Ureter (tissue), 1 donor: ENCODE data around the gene FAM120B. TPM values are rescaled to one million over a fixed set of nuclear protein-coding genes. Genes with fewer than 3 reads are reported as not detected.
"Not testable (repeated sequence)": the region's sequence is repeated elsewhere in the genome, so short reads cannot be mapped to it uniquely, and the experiment has no call there.

Experiments
- DNase-seq: peaks from one replicate; pipeline ENCODE4 v3.0.0-alpha.2; 2020; ENCODE audit warnings: low spot score
- total RNA-seq: library from RNA; stranded (reverse); gene quantifications from one replicate; pipeline ENCODE4 v1.2.4, GENCODE V29; 2023
- donor health status: DM: yes; HTN: yes; CAD: no.

FAM120B gene
- total RNA-seq, 1 donor from 2014 or later = 54.5 TPM

DNA sequence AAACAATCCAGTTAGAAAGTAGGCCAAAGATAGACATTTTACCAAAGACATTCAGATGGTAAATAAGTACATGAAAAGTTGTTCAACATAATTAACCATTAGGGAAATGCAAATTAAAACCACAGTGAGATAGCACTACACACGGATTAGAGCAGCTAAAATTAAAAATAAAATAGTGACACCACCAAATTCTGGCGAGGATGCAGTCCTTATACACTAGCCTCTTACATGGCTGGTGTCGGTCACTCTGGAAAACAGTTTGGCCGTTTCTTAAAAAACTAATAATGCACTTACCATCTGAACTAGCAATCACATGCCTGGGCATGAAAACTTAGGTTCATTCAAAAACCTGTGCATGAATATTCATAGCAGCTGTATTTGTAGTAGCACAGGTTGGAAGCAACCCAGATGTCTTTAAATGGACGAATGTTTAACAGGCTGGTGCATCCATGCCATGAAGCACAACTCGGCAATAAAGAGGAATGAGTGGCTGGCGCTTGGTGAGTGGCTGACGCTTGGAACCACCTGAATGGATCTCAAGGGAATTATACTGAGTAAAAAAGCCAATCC, 77.0 kb downstream of the FAM120B start:
- no peak for DNase-seq

DNA sequence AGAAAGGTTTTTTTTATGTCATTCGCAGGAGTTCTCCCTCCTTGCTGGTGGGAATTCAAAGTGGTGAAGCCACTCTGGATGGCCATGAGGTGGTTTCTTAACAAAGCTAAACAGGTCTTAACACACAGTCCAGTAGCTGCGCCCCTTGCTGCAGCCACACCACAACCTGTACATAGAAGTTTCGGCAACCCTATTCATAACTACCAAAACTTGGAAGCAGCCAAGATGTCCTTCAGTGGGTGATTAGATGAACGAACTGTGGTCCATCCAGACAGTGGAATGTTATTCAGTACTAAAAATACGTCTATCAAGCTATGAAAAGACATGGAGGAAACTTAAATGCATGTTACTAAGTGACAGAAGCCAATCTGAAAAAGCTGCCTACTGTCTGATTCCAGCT, 78.9 kb downstream of the FAM120B start:
- DNase-seq = no peak

DNA sequence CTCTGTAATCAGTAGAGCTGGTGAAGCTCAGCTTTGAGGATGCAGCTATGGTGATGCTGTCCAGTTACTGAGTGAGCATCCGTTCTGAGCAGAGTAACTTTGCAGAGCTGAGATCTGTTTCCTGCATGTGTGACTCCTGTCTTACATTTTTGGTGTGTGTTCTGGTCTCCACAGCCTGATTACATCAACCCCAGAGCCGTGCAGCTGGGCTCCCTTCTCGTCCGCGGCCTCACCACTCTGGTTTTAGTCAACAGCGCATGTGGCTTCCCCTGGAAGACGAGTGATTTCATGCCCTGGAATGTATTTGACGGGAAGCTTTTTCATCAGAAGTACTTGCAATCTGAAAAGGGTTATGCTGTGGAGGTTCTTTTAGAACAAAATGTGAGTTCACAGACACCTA, 81.6 kb downstream of the FAM120B start:
- no peak for DNase-seq

DNA sequence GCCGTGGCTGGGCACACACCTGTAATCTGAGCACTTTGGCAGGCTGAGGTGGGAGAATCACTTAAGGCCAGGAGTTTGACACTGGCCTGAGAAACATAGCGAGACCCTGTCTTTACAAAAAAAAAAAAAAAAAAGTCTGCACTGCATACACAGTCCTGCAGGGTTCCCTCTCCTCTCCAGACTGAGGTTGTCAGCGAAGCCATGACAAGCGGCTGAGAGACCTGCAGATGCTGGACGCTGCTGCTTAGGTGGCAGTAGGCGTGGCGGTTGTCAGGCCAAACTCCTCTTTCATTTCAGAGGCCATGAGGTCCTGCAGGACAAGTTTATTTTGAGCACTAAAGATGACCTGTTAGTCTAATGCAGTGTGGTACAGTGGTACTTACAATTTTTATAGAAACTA, 86.5 kb downstream of the FAM120B start:
- no peak for DNase-seq

DNA sequence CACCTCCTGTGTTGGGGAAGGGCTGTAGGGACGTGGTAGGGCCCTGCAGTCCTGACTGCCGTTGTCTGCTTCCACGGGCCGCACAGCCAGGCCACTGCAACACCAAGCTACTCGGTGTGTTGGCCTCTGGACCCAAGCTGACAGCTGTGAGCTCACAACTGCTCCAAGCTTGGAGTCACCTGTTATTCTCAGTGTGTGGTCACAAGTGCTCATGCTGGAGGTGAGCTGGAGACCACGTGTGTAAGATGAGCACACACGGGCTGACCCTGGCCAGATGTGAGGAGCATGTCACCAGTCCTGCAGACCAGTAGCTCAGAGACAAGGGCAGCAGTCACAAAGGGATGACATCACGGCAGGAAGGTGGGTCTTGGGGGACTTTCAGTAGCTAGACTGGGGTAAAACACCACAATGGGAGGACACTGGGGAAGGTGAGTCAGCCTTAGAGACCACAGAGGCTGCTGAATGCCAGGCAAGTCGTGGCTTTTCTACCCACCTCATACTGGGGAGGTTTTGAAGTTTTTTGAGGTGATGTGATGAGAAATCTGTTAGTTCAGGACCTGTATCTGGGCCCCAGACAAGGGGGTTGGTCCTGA, 87.3 kb downstream of the FAM120B start:
- no peak for DNase-seq

DNA sequence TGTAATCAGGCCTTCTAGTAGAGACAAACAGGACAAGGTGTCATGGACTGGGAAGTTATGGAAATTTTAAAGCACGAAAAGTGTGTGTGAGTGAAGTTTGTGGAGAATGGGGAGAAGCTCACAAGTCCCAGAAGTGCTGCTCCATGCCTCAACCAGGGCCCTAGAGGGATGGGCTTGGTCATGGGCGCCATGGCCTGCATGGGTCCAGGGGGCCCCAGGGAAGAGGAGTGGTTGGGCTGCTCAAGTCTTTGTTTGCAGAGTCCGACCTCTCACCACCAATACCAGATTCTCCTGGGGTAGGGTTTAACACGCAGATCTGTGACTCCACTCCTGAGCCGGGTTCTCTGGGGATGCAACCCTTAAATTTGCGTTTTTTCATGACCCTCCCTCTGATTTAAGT, 88.4 kb downstream of the FAM120B start:
- DNase-seq = no peak

DNA sequence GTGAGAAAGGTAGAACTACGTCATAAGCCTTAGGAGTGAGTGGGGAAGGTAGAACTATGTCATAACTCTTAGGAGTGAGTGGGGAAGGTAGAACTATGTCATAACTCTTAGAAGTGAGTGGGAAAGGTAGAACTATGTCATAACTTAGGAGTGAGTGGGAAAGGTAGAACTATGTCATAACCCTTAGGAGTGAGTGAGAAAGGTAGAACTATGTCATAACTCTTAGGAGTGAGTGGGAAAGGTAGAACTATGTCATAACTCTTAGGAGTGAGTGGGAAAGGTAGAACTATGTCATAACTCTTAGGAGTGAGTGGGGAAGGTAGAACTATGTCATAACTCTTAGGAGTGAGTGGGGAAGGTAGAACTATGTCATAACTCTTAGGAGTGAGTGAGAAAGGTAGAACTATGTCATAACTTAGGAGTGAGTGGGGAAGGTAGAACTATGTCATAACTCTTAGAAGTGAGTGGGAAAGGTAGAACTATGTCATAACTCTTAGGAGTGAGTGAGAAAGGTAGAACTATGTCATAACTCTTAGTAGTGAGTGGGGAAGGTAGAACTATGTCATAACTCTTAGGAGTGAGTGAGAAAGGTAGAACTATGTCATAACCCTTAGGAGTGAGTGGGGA, 92.3 kb downstream of the FAM120B start:
- DNase-seq = not testable (repeated sequence)

DNA sequence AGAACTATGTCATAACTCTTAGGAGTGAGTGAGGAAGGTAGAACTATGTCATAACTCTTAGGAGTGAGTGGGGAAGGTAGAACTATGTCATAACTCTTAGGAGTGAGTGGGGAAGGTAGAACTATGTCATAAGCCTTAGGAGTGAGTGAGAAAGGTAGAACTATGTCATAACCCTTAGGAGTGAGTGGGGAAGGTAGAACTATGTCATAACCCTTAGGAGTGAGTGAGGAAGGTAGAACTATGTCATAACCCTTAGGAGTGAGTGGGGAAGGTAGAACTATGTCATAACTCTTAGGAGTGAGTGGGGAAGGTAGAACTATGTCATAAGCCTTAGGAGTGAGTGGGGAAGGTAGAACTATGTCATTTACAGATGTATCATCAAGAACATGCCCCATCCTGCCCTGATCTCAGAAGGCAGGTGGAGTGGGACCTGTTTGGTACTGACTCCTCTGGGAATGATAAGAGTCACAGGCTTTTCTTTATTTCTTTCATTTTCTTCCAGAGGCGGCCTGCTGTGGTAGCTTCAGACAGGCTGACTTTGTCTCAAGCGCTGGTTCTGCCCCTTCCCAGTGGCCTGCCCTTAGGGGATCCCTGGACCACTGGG, 93.5 kb downstream of the FAM120B start:
- DNase-seq = not testable (repeated sequence)

DNA sequence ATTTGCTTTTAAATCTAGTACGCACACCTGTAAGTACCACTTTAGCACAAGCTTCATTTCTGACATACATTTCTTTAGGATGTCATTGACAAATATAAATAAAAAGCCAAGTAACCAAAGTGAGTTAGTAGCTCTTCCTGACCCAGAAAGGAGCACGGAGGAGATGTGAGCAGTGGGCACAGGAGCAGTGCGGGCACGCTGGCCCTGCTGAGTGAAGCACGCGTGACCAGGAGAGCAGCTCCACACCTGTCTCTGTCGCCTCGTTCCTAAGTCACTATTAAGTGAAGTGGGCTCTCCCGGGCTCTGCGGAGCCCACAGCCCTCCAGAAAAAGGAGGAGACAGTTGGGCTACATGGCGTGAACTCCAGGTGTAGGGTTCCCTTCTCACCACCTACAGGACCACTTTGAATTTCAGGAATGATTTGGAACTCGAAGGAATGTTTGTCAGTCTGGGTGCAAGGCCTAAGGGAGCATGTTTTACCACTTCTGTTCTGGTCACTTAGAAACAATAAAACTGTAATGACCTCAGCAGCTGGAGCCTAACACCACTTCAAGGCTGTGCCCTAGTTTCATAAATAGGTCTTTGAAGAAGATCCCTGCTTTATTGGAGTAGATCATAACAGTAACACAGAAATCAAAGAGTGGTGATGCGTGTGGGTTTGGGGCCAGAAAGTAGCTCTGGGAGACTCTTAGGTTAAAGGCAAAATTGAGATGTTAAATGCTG, 95.9 kb downstream of the FAM120B start:
- DNase-seq = no peak

DNA sequence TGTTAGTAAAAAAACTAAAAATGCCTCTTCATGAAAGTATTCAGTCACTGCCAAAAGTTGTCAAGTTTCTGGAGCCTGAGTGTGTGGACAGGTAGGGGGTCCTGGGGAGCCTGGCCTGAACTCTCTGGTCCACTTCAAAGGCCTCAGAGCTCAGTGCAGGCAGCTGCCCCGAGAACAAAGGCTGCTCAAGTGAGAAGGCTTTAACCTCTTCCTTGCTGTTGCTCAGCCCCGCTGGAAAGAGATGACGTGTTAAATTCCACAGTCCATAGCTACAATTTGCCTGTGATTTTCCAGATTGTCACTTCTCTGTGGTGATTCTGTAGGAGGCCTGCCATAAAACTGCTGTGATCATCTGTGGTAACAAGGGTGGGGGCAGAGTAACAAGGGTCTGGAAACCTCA, 96.9 kb downstream of the FAM120B start:
- no peak for DNase-seq

DNA sequence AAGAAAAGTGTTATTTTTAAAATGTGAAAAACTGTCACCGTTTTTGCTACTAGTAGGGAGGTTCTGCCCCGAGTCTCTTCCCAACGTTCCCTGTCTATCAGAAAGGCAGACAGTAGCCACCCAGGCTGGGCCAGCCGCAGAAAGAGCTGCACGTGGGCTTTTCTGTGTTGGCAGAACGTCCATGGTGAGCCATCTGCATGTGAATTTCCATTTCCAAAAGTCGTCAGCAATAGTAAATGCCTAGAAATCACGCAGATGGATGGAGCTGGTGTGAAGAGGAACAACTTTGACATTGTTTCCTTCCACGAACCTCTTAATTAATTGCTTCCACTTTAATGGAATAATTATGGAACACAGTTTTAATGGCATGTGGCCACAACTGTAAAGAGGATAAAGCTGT, 97.5 kb downstream of the FAM120B start:
- no peak for DNase-seq

DNA sequence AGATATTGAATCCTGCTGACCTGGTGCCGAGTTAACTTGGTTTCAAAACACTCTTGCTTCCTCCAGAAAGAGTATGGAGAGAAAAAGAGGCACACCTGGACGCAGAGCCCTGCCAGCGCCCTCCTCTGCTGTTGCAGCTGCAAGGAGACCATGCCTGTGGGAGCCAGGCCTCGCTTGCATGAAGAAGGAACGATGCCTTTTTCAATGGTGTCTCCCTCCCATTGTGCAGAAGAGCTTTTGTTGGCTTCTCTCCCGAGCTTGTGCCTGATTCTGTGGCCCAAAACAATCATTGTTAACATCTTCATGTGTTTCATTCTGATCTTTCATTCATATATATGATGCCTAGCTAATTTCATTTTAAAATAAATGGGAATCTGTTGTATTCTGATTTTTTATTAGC, 98.1 kb downstream of the FAM120B start:
- no peak for DNase-seq

DNA sequence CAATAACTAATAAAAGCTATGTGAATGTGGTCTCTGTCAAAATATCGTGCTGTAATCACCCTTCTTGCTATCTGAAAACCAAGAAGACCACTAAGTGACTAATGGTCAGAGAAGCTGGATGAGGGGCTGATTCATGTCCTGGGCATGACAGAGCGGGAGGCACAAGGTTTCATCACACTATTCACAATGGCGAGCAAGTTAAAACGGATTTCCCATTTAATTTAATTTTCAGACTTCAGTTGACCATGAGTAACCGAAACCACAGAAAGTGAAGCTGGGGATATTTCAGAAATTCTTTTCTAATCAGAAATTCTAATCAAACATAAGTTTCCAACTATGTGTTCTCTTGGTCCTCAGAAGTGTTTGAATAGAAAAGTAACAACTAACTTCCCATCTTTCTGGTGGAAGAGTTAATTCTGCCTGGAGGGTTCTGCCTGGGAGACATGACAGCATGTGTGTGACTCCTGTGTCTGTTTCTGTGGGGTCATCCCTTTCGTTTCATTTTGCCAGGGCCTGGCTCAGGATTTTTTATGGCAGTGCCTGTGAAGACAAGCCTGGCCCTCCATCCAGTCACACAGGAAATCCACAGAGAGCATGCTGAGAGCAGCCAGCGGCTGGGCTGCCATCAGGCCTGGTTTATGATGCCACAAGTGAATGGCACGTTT, 98.9 kb downstream of the FAM120B start:
- no peak for DNase-seq

DNA sequence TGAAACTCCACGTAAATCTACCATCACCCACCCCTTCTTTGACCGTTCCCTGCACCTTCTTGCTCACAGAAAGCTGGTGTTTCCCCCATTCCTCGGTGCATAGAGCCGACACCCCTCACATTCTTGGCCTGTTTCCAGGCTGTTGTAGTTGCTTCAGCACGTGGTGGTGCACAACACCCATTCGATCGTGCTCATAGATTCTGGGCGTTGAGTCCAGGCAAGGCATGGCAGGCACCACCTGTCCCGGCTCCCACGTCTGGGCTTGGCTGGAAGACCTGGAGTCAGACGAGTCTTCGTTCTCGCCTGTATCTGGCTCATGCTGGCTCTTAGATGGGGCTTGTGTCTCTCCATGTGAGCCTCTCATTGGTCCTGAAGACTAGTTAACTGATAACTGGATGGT, 100.6 kb downstream of the FAM120B start:
- DNase-seq = no peak

DNA sequence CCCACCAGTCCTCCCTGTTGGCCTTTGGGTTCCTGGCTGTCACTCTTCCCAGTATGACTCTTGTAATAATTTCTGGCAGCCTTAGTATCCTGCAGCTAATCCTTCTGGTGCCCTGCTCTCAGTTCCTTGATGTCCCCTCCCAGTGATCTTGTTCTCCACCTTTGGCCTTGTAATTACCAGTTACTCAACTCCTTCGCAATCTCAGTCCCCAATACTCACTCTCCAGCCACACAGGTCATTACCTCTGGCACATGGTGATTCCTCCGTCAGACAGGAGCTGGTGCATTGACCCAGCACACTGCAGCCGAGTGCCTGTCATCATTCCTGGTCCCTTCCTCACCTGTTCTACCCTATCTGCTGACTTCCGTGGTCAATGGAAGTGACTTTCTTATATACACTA, 101.4 kb downstream of the FAM120B start:
- DNase-seq = no peak

DNA sequence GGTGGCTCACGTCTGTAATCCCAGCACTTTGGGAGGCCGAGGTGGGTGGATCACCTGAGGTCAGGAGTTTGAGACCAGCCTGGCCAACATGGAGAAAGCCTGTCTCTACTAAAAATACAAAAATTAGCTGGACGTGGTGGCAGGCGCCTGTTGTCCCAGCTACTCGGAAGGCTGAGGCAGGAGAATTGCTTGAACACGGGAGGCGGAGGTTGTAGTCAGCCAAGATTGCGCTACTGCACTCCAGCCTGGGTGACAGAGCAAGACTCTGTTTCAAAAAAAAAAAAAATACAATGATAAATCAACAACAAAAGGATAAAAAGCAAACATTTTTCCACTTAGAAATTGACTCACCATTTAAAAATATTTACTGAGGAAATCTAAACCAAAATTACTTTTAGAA, 103.2 kb downstream of the FAM120B start:
- DNase-seq = not testable (repeated sequence)

DNA sequence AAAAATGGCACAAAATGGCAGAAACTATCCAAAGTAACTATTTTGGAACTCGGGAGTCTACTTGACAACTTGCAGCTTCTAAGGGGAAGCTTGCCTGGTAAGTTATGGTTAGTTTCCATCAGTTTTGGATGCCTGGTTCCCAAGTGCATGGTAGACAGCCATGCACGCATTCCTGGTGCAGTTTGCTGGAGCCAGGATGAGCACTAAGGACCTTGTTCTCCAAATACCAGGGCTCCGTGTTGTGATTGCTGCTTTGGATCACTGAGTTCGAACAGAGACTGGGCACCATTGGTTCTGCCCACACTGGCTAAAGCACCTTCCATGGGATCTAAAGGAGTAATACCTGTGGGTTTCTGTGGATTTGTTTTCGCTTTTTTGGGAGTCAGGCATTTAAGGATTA, 103.7 kb downstream of the FAM120B start:
- no peak for DNase-seq

DNA sequence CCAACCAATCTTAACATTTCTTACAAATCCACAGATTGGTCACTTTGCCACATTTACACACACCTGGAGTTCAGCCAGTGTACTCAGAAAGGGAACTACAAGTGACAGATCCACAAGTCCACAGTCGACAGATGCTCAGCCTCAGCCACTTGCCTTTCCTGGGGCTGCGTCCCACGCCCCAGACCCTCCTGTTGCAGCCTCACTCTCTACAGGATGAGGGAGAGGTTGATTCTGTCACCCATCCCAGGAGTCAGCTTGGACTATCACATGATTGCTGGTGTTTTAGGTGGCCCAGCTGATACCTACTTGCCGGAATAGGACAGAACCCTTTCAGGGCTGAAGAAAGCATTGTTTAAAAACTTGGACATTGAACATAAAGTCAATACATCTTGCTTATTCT, 108.8 kb downstream of the FAM120B start:
- no peak for DNase-seq

DNA sequence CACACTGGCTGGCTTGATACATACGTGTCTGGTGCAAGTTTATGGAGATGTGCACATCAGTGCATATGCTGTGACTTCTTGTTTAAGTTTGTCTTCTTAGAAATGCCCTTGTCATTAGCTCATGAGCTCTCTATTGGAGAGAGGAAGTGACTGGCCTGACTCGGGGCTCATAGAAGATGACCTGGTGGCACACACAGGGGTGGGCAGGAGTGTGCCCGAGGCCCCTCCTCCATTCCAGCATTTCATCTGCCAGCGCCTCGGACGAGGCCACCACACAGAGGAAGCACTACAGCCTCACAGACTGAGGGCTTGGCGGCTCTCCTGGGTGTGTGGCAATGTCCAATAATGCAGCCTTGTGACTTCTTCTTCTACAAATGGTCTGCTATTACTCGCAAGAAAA, 109.7 kb downstream of the FAM120B start:
- DNase-seq = no peak

DNA sequence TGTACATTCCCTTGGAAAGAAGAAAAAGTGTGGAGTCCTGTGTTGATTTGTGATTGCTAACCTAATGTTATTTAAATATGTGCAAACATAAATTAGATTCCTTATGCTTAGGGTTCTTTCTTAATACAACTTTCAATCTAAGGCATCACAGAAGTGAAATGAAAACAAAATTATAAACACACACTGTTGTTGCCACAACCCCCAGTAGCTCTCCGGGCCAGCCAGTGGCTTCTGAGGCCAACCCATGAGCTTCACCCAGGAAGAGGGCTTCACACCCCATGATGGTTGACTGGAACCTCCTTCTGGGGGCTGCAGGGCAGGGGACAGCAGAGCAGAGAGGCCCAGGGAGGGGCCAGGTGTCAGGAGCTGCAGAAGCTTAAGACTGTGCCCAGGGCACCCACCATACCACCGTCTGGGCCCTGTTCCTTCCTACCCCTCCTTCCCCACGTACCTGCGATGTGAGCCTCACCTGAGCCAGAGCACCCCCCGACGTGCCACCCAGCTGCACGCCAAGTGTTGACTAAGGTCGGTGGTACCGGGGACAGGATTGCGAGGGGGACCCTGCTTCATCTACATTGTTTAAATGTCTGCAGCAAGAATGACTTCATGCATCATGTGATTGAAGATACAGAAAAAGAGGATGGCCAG, 110.5 kb downstream of the FAM120B start:
- DNase-seq = no peak

DNA sequence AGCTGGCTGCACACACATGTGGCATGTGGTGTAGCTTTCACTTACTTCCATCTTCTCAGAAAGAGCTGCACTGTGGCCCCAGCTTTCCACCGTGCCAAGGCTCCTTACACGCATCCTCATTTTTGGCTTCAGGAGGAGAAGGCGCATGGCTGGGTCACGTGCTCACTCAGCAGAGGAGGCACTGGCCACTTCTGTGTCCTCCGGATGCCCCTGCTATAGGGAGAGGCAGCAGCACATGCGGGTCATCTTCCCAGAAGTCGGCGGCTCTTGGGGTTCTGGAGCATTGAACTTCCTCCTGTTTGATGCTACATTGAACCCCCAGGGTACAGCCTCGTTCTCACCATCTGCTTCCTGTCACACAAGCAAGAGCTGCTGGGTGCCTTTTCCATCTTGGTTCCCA, 111.3 kb downstream of the FAM120B start:
- no peak for DNase-seq

DNA sequence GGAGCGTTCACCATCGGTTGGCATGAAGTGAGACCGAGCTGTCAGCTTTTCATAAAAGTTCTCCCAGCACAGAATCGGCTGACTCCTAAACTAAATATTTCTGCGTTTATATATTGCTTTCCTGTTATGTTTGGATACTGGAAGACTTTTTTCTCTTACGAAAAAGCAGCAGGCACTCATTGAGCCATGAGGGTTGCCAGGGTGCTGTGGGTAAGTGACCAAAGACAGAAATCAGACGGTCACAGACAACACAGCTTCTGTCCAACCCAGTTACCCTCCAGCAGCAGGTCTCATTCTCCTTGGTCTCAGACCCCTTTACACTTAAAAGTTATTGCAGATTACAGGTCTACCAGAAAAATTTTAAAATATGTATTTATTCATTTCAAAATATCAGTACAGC, 113.7 kb downstream of the FAM120B start:
- DNase-seq = no peak
